Measurements from ENCODE around the gene CCKAR.

Gene CCKAR

DNA sequence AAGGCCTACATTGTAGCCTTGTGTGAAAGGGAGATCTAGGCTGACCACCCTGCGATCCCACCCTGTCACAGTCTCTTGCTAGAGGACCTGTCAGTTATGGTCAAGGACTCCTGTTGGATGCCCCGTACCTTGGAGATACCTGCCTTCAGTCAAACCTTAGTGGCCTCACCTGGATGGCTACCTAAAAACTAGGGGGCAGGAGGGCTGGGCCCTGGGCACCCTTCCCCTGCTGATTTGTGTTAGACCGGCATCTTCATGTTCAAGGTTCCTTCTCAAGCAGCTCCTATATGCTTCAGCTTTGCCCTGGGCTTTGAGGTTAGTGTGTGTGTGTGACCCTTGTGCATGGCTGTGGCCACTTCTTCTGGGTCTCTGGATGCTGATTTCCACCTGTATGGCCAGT lies 35.3 kb downstream of the CCKAR start:
- H3K4me1 ChIP-seq (ENCODE audit: control insufficient read depth, low read depth, low read length), result peaks cover 9% of the 10 kb centered on the region
- no peaks in the 10 kb centered on the region for H3K36me3 ChIP-seq (ENCODE audit: control insufficient read depth, low read depth, low read length)
- no peak overlapping the region for H3K4me3 ChIP-seq (ENCODE audit: low read length)
- H3K9ac ChIP-seq (ENCODE audit: low read length), result no peak overlapping the region
- H3K9me3 ChIP-seq (ENCODE audit: control insufficient read depth, low read depth, low read length), result no peaks in the 10 kb centered on the region
- no peaks in the 10 kb centered on the region for H3K27me3 ChIP-seq (ENCODE audit: control insufficient read depth, insufficient read depth, low read length)
- H3K27ac ChIP-seq (ENCODE audit: low read length), result no peak overlapping the region

GRCh38 chr4:26452565-26453531 lies 37.4 kb downstream of the CCKAR start:
- Histone ChIP-seq H3K9me3 (ENCODE audit: control insufficient read depth, low read depth, low read length) (no peaks in the 10 kb centered on the region), H3K36me3 (ENCODE audit: control insufficient read depth, low read depth, low read length) (no peaks in the 10 kb centered on the region), H3K4me1 (ENCODE audit: control insufficient read depth, low read depth, low read length) (peaks cover 9% of the 10 kb centered on the region), H3K9ac (ENCODE audit: low read length) (no peak overlapping the region), H3K27me3 (ENCODE audit: control insufficient read depth, insufficient read depth, low read length) (no peaks in the 10 kb centered on the region), H3K4me3 (ENCODE audit: low read length) (no peak overlapping the region), H3K27ac (ENCODE audit: low read length) (no peak overlapping the region)

- Histone ChIP-seq H3K4me1 (ENCODE audit: control insufficient read depth, low read depth, low read length) (peaks cover 9% of the 10 kb centered on the region), H3K27me3 (ENCODE audit: control insufficient read depth, insufficient read depth, low read length) (no peaks in the 10 kb centered on the region), H3K4me3 (ENCODE audit: low read length) (no peak overlapping the region), H3K9me3 (ENCODE audit: control insufficient read depth, low read depth, low read length) (no peaks in the 10 kb centered on the region), H3K27ac (ENCODE audit: low read length) (no peak overlapping the region), H3K9ac (ENCODE audit: low read length) (no peak overlapping the region), H3K36me3 (ENCODE audit: control insufficient read depth, low read depth, low read length) (no peaks in the 10 kb centered on the region)
These were observed 38.7 kb downstream of the CCKAR start for GRCh38 chr4:26451597-26451996.

- Histone ChIP-seq H3K27me3 (ENCODE audit: control insufficient read depth, insufficient read depth, low read length) (no peaks in the 10 kb centered on the region), H3K27ac (ENCODE audit: low read length) (no peak overlapping the region), H3K9me3 (ENCODE audit: control insufficient read depth, low read depth, low read length) (peaks cover 1% of the 10 kb centered on the region), H3K4me1 (ENCODE audit: control insufficient read depth, low read depth, low read length) (peaks cover 9% of the 10 kb centered on the region), H3K36me3 (ENCODE audit: control insufficient read depth, low read depth, low read length) (no peaks in the 10 kb centered on the region), H3K4me3 (ENCODE audit: low read length) (no peak overlapping the region), H3K9ac (ENCODE audit: low read length) (no peak overlapping the region)
These were observed 39.9 kb downstream of the CCKAR start for GRCh38 chr4:26450418-26450817.

DNA sequence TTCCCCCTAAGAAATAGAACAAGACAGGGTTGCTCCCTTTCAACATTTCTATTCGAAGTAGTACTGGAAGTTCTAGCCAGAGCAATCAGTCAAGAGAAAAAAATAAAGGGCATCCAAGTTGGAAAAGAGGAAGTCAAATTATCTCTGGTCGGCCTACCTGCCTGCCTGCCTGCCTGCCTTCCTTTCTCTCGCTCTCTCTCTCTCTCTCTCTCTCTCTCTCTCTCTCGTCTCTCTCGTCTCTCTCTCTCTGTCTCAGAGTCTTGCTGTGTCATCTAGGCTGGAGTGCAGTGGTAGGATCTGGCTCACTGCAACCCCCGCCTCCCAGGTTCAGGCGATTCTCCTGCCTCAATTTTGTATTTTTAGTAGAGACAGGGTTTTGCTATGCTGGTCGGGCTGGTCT lies 42.9 kb downstream of the CCKAR start:
- H3K36me3 ChIP-seq (ENCODE audit: control insufficient read depth, low read depth, low read length), result no peaks in the 10 kb centered on the region
- no peaks in the 10 kb centered on the region for H3K27me3 ChIP-seq (ENCODE audit: control insufficient read depth, insufficient read depth, low read length)
- H3K4me1 ChIP-seq (ENCODE audit: control insufficient read depth, low read depth, low read length), result peaks cover 3% of the 10 kb centered on the region
- no peak overlapping the region for H3K27ac ChIP-seq (ENCODE audit: low read length)
- peaks cover 11% of the 10 kb centered on the region for H3K9me3 ChIP-seq (ENCODE audit: control insufficient read depth, low read depth, low read length)
- no peak overlapping the region for H3K4me3 ChIP-seq (ENCODE audit: low read length)
- no peak overlapping the region for H3K9ac ChIP-seq (ENCODE audit: low read length)

- Histone ChIP-seq H3K4me1 (ENCODE audit: control insufficient read depth, low read depth, low read length) (no peaks in the 10 kb centered on the region), H3K36me3 (ENCODE audit: control insufficient read depth, low read depth, low read length) (no peaks in the 10 kb centered on the region), H3K27ac (ENCODE audit: low read length) (no peak overlapping the region), H3K27me3 (ENCODE audit: control insufficient read depth, insufficient read depth, low read length) (no peaks in the 10 kb centered on the region), H3K9ac (ENCODE audit: low read length) (no peak overlapping the region), H3K4me3 (ENCODE audit: low read length) (no peak overlapping the region), H3K9me3 (ENCODE audit: control insufficient read depth, low read depth, low read length) (peaks cover 11% of the 10 kb centered on the region)
These were observed 48.5 kb downstream of the CCKAR start for GRCh38 chr4:26441771-26442170.

GRCh38 chr4:26441102-26441501 lies 49.2 kb downstream of the CCKAR start:
- peaks cover 11% of the 10 kb centered on the region for H3K9me3 ChIP-seq (ENCODE audit: control insufficient read depth, low read depth, low read length)
- no peaks in the 10 kb centered on the region for H3K27me3 ChIP-seq (ENCODE audit: control insufficient read depth, insufficient read depth, low read length)
- H3K4me1 ChIP-seq (ENCODE audit: control insufficient read depth, low read depth, low read length), result no peaks in the 10 kb centered on the region
- H3K9ac ChIP-seq (ENCODE audit: low read length), result no peak overlapping the region
- no peaks in the 10 kb centered on the region for H3K36me3 ChIP-seq (ENCODE audit: control insufficient read depth, low read depth, low read length)
- H3K4me3 ChIP-seq (ENCODE audit: low read length), result no peak overlapping the region
- no peak overlapping the region for H3K27ac ChIP-seq (ENCODE audit: low read length)

DNA sequence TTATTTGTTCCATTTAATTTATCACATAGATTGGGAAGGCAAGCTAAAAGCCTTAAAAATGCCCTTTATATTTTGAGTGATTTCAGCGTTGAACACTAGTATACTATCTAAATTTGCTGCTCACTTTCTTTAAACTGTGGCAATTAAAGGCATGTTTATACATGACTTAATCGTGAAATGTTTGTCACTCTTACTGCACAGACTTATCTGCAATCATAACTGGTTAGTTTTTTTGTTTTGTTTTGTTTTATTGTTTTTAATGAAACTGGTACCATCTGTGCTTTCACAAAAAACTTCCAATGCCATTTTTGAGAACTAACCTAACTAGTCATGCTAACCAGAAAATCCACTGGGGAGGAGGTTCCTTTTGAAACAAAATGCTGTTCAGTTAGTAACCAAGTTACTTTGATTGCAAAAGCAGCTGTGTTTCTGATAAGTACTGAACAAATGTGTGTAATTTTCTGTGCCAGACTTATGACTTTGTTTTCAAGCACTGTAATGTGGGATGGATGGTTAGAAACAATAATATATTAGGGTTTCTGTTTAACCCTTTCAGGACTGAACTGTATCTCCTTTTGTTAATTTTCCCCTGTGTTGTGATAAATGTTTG lies 56.1 kb downstream of the CCKAR start:
- H3K27me3 ChIP-seq (ENCODE audit: control insufficient read depth, insufficient read depth, low read length), result no peaks in the 10 kb centered on the region
- H3K4me3 ChIP-seq (ENCODE audit: low read length), result no peak overlapping the region
- no peak overlapping the region for H3K9ac ChIP-seq (ENCODE audit: low read length)
- no peaks in the 10 kb centered on the region for H3K9me3 ChIP-seq (ENCODE audit: control insufficient read depth, low read depth, low read length)
- no peak overlapping the region for H3K27ac ChIP-seq (ENCODE audit: low read length)
- no peaks in the 10 kb centered on the region for H3K4me1 ChIP-seq (ENCODE audit: control insufficient read depth, low read depth, low read length)
- H3K36me3 ChIP-seq (ENCODE audit: control insufficient read depth, low read depth, low read length), result peaks cover 41% of the 10 kb centered on the region

DNA sequence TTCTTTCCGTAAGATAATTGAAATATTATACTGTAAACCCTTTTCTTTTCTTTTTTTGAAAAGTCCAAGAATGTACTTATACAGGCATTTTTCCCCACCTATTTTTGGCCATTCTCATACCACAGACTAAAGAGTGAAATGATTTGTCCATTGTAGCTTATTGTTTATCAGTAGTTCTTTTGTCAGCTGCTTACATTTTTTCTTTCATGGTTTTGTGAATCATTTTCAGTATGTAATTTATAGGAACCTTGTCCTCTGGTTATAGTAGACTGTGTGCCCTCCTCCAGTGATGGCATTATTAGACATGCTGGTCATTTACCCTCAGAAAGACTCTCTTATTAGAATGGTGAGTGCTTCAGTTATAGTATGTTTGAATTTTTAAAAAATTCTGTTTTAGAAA lies 56.7 kb downstream of the CCKAR start:
- Histone ChIP-seq H3K4me3 (ENCODE audit: low read length) (no peak overlapping the region), H3K27ac (ENCODE audit: low read length) (no peak overlapping the region), H3K9me3 (ENCODE audit: control insufficient read depth, low read depth, low read length) (no peaks in the 10 kb centered on the region), H3K27me3 (ENCODE audit: control insufficient read depth, insufficient read depth, low read length) (no peaks in the 10 kb centered on the region), H3K9ac (ENCODE audit: low read length) (no peak overlapping the region), H3K36me3 (ENCODE audit: control insufficient read depth, low read depth, low read length) (peaks cover 47% of the 10 kb centered on the region), H3K4me1 (ENCODE audit: control insufficient read depth, low read depth, low read length) (no peaks in the 10 kb centered on the region)

DNA sequence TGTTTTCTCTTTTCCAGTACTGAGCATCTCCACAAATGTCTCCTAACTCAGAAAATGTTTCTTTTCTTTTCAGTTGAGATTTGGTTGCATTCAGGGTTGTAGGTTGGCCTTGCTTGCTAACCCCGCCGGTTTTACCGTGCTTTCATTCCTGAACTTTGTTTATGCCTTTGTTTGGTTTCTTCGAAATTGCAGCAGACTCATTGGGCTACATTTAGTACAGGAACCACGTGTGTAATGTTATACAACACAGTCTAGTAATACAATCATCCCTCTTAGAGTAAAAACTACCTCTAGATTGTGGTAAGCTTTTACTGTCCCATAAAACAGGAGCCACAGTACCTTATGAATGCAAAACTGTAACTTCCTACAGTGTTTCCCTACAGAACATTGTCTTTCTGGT lies 57.9 kb downstream of the CCKAR start:
- H3K4me3 ChIP-seq (ENCODE audit: low read length), result no peak overlapping the region
- no peaks in the 10 kb centered on the region for H3K9me3 ChIP-seq (ENCODE audit: control insufficient read depth, low read depth, low read length)
- no peaks in the 10 kb centered on the region for H3K4me1 ChIP-seq (ENCODE audit: control insufficient read depth, low read depth, low read length)
- no peak overlapping the region for H3K9ac ChIP-seq (ENCODE audit: low read length)
- no peaks in the 10 kb centered on the region for H3K27me3 ChIP-seq (ENCODE audit: control insufficient read depth, insufficient read depth, low read length)
- peaks cover 55% of the 10 kb centered on the region for H3K36me3 ChIP-seq (ENCODE audit: control insufficient read depth, low read depth, low read length)
- H3K27ac ChIP-seq (ENCODE audit: low read length), result no peak overlapping the region

DNA sequence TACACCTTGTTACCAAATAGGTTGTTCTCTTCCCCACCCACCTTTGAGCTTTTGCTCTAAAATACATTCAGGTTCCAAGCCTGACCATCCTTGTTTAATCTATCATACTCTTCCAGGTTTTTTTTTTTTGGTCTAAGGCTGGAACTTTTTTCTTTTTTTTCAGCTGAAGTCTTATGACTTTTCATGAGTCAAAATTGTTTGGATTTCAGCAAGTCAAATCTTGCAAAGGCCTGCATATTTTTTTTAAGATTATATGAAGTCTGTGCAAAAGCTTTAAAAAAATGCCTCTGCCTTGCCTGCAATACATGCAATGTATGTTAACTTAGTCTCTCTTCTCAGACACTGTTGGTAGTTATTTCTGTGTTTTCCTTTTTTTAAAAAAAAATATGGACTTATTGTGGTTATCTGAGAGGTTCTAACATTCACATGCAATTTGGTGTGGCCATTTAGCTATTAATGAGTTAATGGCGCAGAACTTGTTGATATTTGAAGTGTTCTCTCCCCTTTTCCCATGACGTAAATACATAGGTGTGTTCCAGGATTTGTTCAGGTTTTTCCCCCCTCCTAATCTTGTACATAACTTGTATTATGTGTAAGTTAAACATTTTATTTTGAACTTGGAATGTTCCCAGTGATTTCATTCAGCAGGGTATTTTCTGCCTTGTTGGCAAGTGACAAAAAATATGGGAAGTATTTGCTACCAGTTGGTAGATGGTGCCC lies 58.7 kb downstream of the CCKAR start:
- H3K27me3 ChIP-seq (ENCODE audit: control insufficient read depth, insufficient read depth, low read length), result no peaks in the 10 kb centered on the region
- H3K4me3 ChIP-seq (ENCODE audit: low read length), result no peak overlapping the region
- H3K9ac ChIP-seq (ENCODE audit: low read length), result no peak overlapping the region
- H3K9me3 ChIP-seq (ENCODE audit: control insufficient read depth, low read depth, low read length), result no peaks in the 10 kb centered on the region
- H3K27ac ChIP-seq (ENCODE audit: low read length), result no peak overlapping the region
- H3K4me1 ChIP-seq (ENCODE audit: control insufficient read depth, low read depth, low read length), result no peaks in the 10 kb centered on the region
- H3K36me3 ChIP-seq (ENCODE audit: control insufficient read depth, low read depth, low read length), result peaks cover 56% of the 10 kb centered on the region
